Ectodermal cell (in vitro differentiated cells): ENCODE results near the gene CHCHD10.

Experiments used
- H3K27ac ChIP-seq: 2 replicates; pipeline ENCODE4 v1.7.0; 2013; ENCODE audit warnings: mild to moderate bottlenecking, low read depth, low read length; ENCODE audit not compliant: insufficient read depth, poor library complexity, severe bottlenecking
- H3K27me3 ChIP-seq: 2 replicates; pipeline ENCODE4 v1.7.0; 2013; ENCODE audit warnings: mild to moderate bottlenecking, low read length; ENCODE audit not compliant: insufficient read depth, control insufficient read depth, poor library complexity, severe bottlenecking
- H3K36me3 ChIP-seq: one replicate; pipeline ENCODE4 v1.7.0; 2013; ENCODE audit warnings: low read length; ENCODE audit not compliant: control insufficient read depth, insufficient read depth
- H3K4me1 ChIP-seq: one replicate; pipeline ENCODE4 v1.7.0; 2013; ENCODE audit warnings: low read length; ENCODE audit not compliant: control insufficient read depth, insufficient read depth
- H3K4me3 ChIP-seq: 2 replicates; pipeline ENCODE4 v1.7.0; 2013; ENCODE audit warnings: low read depth, low read length, control low read depth; ENCODE audit not compliant: insufficient read depth
- H3K9me3 ChIP-seq: 2 replicates; pipeline ENCODE4 v1.7.0; 2013; ENCODE audit warnings: mild to moderate bottlenecking, low read length, moderate library complexity; ENCODE audit not compliant: control insufficient read depth
- WGBS, 2 experiments: methylation state at CpG; one replicate each; pipeline ENCODE4 v1.1.7; 2013; ENCODE audit warnings: missing lambda C conversion rate in 2 of 2; 5-methylcytosine and 5-hydroxymethylcytosine counted together

CHCHD10 gene

GRCh38 chr22:23780146-23780748 is 12.5 kb upstream of the CHCHD10 start:
- Histone ChIP-seq H3K4me1 (no peaks in the 10 kb centered on the region), H3K27me3 (no peaks in the 10 kb centered on the region), H3K27ac (no peak overlapping the region), H3K36me3 (no peaks in the 10 kb centered on the region), H3K9me3 (no peaks in the 10 kb centered on the region), H3K4me3 (no peak overlapping the region)
- WGBS, 2 experiments: 89% methylated on average over 20 of the region's 20 CpGs

- no peak overlapping the region for H3K4me3 ChIP-seq
- peaks cover 4% of the 10 kb centered on the region for H3K4me1 ChIP-seq
- WGBS, 2 experiments: 94 to 96% methylated on average over 5 of the region's 5 CpGs
- H3K27me3 ChIP-seq: no peaks in the 10 kb centered on the region
- H3K9me3 ChIP-seq: no peaks in the 10 kb centered on the region
- no peak overlapping the region for H3K27ac ChIP-seq
- no peaks in the 10 kb centered on the region for H3K36me3 ChIP-seq
Measured at GRCh38 chr22:23779731-23780130, 12.0 kb upstream of the CHCHD10 start.

GRCh38 chr22:23779083-23779482 is 11.3 kb upstream of the CHCHD10 start:
- no peak overlapping the region for H3K27ac ChIP-seq
- H3K27me3 ChIP-seq: peaks cover 4% of the 10 kb centered on the region
- H3K4me1 ChIP-seq: peaks cover 9% of the 10 kb centered on the region
- WGBS, 2 experiments: 92 to 94% methylated on average over 16 of the region's 16 CpGs
- no peaks in the 10 kb centered on the region for H3K9me3 ChIP-seq
- no peak overlapping the region for H3K4me3 ChIP-seq
- no peaks in the 10 kb centered on the region for H3K36me3 ChIP-seq

GRCh38 chr22:23778577-23778900 is 10.8 kb upstream of the CHCHD10 start:
- H3K4me1 ChIP-seq: peaks cover 13% of the 10 kb centered on the region

GRCh38 chr22:23777776-23778576 is 10.2 kb upstream of the CHCHD10 start:
- 93% methylated on average over 11 of the region's 11 CpGs for WGBS, 2 experiments
- peaks cover 15% of the 10 kb centered on the region for H3K27me3 ChIP-seq

More at GRCh38 chr22:23778577-23778900, 10.8 kb upstream of the CHCHD10 start:
- no peaks in the 10 kb centered on the region for H3K9me3 ChIP-seq
- H3K27ac ChIP-seq: no peak overlapping the region
- WGBS, 2 experiments: 93 to 94% methylated on average over 3 of the region's 3 CpGs
- H3K27me3 ChIP-seq: peaks cover 9% of the 10 kb centered on the region
- no peak overlapping the region for H3K4me3 ChIP-seq
- no peaks in the 10 kb centered on the region for H3K36me3 ChIP-seq

GRCh38 chr22:23775779-23776375 is 8.1 kb upstream of the CHCHD10 start:
- Histone ChIP-seq H3K4me1 (peaks cover 13% of the 10 kb centered on the region), H3K4me3 (no peak overlapping the region), H3K27ac (no peak overlapping the region), H3K27me3 (peaks cover 18% of the 10 kb centered on the region), H3K36me3 (no peaks in the 10 kb centered on the region), H3K9me3 (no peaks in the 10 kb centered on the region)
- WGBS, 2 experiments: 81 to 82% methylated on average over 3 of the region's 3 CpGs

More at GRCh38 chr22:23777776-23778576, 10.2 kb upstream of the CHCHD10 start:
- Histone ChIP-seq H3K9me3 (no peaks in the 10 kb centered on the region), H3K36me3 (no peaks in the 10 kb centered on the region), H3K27ac (no peak overlapping the region), H3K4me3 (no peak overlapping the region), H3K4me1 (peaks cover 13% of the 10 kb centered on the region)

- peaks cover 18% of the 10 kb centered on the region for H3K27me3 ChIP-seq
- H3K4me1 ChIP-seq: peaks cover 13% of the 10 kb centered on the region
- H3K9me3 ChIP-seq: no peaks in the 10 kb centered on the region
- no peak overlapping the region for H3K4me3 ChIP-seq
- 95% methylated on average over 2 of the region's 2 CpGs for WGBS, 2 experiments
- H3K36me3 ChIP-seq: no peaks in the 10 kb centered on the region
- H3K27ac ChIP-seq: no peak overlapping the region
Measured at GRCh38 chr22:23774922-23775436, 7.2 kb upstream of the CHCHD10 start.

GRCh38 chr22:23774114-23774921 is 6.5 kb upstream of the CHCHD10 start:
- Histone ChIP-seq H3K36me3 (no peaks in the 10 kb centered on the region), H3K9me3 (no peaks in the 10 kb centered on the region), H3K4me1 (peaks cover 13% of the 10 kb centered on the region), H3K4me3 (no peak overlapping the region), H3K27me3 (peaks cover 20% of the 10 kb centered on the region), H3K27ac (no peak overlapping the region)
- 81% methylated on average over 12 of the region's 12 CpGs for WGBS, 2 experiments

GRCh38 chr22:23773483-23774113 is 5.8 kb upstream of the CHCHD10 start:
- Histone ChIP-seq H3K4me1 (peaks cover 13% of the 10 kb centered on the region), H3K9me3 (no peaks in the 10 kb centered on the region), H3K27ac (no peak overlapping the region), H3K36me3 (no peaks in the 10 kb centered on the region), H3K4me3 (peak overlapping the region; percentile 44), H3K27me3 (peaks cover 22% of the 10 kb centered on the region)
- WGBS, 2 experiments: 53 to 55% methylated on average over 7 of the region's 7 CpGs
